ENCODE results near the gene ASB3.

Gene ASB3

DNA sequence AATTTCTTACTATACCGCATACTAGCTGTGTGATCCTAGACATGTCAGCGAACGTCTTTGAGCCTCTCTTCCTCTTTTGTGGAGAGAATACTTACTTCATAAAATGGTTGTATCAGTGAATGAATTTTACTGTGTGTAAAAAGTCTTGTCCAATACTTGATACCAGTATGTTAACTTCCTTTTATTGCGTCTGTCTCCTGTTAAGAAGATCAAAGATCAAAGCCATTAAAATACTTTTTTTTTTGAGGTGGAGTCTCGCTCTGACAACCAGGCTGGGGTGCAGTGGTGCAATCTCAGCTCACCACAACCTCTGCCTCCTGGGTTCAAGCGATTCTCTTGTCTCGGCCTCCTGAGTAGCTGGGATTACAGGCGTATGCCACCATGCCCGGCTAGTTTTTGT is 33.3 kb upstream of the ASB3 start:
- Histone ChIP-seq H3K27ac (ENCODE audit: low read length) (no peak overlapping the region), H3K9ac (ENCODE audit: low read length) (no peak overlapping the region), H3K36me3 (ENCODE audit: control insufficient read depth, low read depth, low read length) (peaks cover 14% of the 10 kb centered on the region), H3K27me3 (ENCODE audit: control insufficient read depth, insufficient read depth, low read length) (no peaks in the 10 kb centered on the region), H3K4me3 (ENCODE audit: low read length) (no peak overlapping the region), H3K4me1 (ENCODE audit: control insufficient read depth, low read depth, low read length) (no peaks in the 10 kb centered on the region), H3K9me3 (ENCODE audit: control insufficient read depth, low read depth, low read length) (no peaks in the 10 kb centered on the region)

DNA sequence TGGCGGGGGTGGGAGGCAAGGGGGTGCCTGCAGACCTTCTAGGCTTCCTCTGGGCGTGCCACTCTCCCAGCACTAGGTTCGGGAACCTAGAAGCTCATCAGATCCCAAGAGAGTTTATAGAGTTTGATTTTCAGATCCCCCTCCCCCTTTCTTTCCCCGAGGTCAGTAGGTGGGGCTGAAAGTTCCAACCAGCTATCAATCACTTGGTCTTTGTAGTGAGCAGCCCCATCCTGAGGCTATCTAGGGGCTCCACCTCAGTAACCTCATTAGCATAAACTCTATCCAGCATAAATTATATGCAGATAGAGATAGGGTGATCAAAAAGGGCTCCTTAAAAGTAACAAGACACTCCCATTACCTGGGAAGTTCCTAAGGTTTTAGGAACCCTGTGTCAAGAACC is 32.9 kb upstream of the ASB3 start:
- H3K4me3 ChIP-seq (ENCODE audit: low read length): no peak overlapping the region
- no peak overlapping the region for H3K27ac ChIP-seq (ENCODE audit: low read length)
- no peak overlapping the region for H3K9ac ChIP-seq (ENCODE audit: low read length)
- H3K4me1 ChIP-seq (ENCODE audit: control insufficient read depth, low read depth, low read length): no peaks in the 10 kb centered on the region
- H3K36me3 ChIP-seq (ENCODE audit: control insufficient read depth, low read depth, low read length): peaks cover 15% of the 10 kb centered on the region
- no peaks in the 10 kb centered on the region for H3K9me3 ChIP-seq (ENCODE audit: control insufficient read depth, low read depth, low read length)
- no peaks in the 10 kb centered on the region for H3K27me3 ChIP-seq (ENCODE audit: control insufficient read depth, insufficient read depth, low read length)

DNA sequence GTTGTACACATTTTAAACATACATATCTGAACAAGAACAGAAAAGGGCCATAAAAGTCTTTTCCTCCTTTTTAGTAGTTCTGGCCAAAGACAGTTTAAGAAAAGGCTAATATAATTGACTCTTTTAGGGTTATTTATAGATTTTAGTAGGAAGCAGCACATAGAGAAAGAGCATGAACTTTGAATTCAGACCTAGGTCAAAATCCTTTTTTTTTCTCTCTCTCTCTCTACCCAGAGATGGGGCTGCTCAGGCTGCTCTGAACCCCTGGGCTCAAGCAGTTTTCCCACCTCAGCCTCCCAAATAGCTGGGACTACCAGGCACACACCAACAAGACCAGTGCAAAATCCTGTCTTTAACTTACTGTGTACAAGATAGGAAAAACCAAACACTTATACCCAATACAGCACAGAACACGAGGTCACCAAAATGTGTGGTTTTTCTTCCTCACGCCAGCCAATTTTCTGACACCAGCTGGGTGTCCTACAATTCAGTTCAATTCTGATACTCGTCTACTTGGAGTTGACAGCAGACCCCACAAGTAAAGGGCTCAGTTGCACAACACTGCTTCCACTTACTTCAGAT is 32.2 kb upstream of the ASB3 start:
- peaks cover 15% of the 10 kb centered on the region for H3K36me3 ChIP-seq (ENCODE audit: control insufficient read depth, low read depth, low read length)
- H3K4me1 ChIP-seq (ENCODE audit: control insufficient read depth, low read depth, low read length): no peaks in the 10 kb centered on the region
- H3K27ac ChIP-seq (ENCODE audit: low read length): no peak overlapping the region
- H3K4me3 ChIP-seq (ENCODE audit: low read length): no peak overlapping the region
- no peaks in the 10 kb centered on the region for H3K27me3 ChIP-seq (ENCODE audit: control insufficient read depth, insufficient read depth, low read length)
- H3K9me3 ChIP-seq (ENCODE audit: control insufficient read depth, low read depth, low read length): no peaks in the 10 kb centered on the region
- H3K9ac ChIP-seq (ENCODE audit: low read length): no peak overlapping the region

GRCh38 chr2:53813151-53813550 is 26.4 kb upstream of the ASB3 start:
- Histone ChIP-seq H3K9ac (ENCODE audit: low read length) (no peak overlapping the region), H3K9me3 (ENCODE audit: control insufficient read depth, low read depth, low read length) (no peaks in the 10 kb centered on the region), H3K36me3 (ENCODE audit: control insufficient read depth, low read depth, low read length) (peaks cover 42% of the 10 kb centered on the region), H3K27me3 (ENCODE audit: control insufficient read depth, insufficient read depth, low read length) (no peaks in the 10 kb centered on the region), H3K4me1 (ENCODE audit: control insufficient read depth, low read depth, low read length) (no peaks in the 10 kb centered on the region), H3K27ac (ENCODE audit: low read length) (no peak overlapping the region), H3K4me3 (ENCODE audit: low read length) (no peak overlapping the region)

- Histone ChIP-seq H3K4me3 (ENCODE audit: low read length) (no peak overlapping the region), H3K9ac (ENCODE audit: low read length) (no peak overlapping the region), H3K27ac (ENCODE audit: low read length) (no peak overlapping the region), H3K27me3 (ENCODE audit: control insufficient read depth, insufficient read depth, low read length) (no peaks in the 10 kb centered on the region), H3K9me3 (ENCODE audit: control insufficient read depth, low read depth, low read length) (no peaks in the 10 kb centered on the region), H3K36me3 (ENCODE audit: control insufficient read depth, low read depth, low read length) (peaks cover 44% of the 10 kb centered on the region), H3K4me1 (ENCODE audit: control insufficient read depth, low read depth, low read length) (no peaks in the 10 kb centered on the region)
Measured at GRCh38 chr2:53811601-53812000, 24.8 kb upstream of the ASB3 start.

- no peak overlapping the region for H3K9ac ChIP-seq (ENCODE audit: low read length)
- H3K27ac ChIP-seq (ENCODE audit: low read length): no peak overlapping the region
- no peak overlapping the region for H3K4me3 ChIP-seq (ENCODE audit: low read length)
- H3K4me1 ChIP-seq (ENCODE audit: control insufficient read depth, low read depth, low read length): no peaks in the 10 kb centered on the region
- H3K36me3 ChIP-seq (ENCODE audit: control insufficient read depth, low read depth, low read length): peaks cover 25% of the 10 kb centered on the region
- H3K9me3 ChIP-seq (ENCODE audit: control insufficient read depth, low read depth, low read length): no peaks in the 10 kb centered on the region
- no peaks in the 10 kb centered on the region for H3K27me3 ChIP-seq (ENCODE audit: control insufficient read depth, insufficient read depth, low read length)
Measured at GRCh38 chr2:53802617-53803151, 15.9 kb upstream of the ASB3 start.

GRCh38 chr2:53801547-53801946 is 14.8 kb upstream of the ASB3 start:
- Histone ChIP-seq H3K4me1 (ENCODE audit: control insufficient read depth, low read depth, low read length) (no peaks in the 10 kb centered on the region), H3K4me3 (ENCODE audit: low read length) (no peak overlapping the region), H3K27ac (ENCODE audit: low read length) (no peak overlapping the region), H3K9ac (ENCODE audit: low read length) (no peak overlapping the region), H3K36me3 (ENCODE audit: control insufficient read depth, low read depth, low read length) (peaks cover 25% of the 10 kb centered on the region), H3K9me3 (ENCODE audit: control insufficient read depth, low read depth, low read length) (no peaks in the 10 kb centered on the region), H3K27me3 (ENCODE audit: control insufficient read depth, insufficient read depth, low read length) (no peaks in the 10 kb centered on the region)

- Histone ChIP-seq H3K9me3 (ENCODE audit: control insufficient read depth, low read depth, low read length) (no peaks in the 10 kb centered on the region), H3K27ac (ENCODE audit: low read length) (no peak overlapping the region), H3K9ac (ENCODE audit: low read length) (no peak overlapping the region), H3K36me3 (ENCODE audit: control insufficient read depth, low read depth, low read length) (peaks cover 9% of the 10 kb centered on the region), H3K4me1 (ENCODE audit: control insufficient read depth, low read depth, low read length) (no peaks in the 10 kb centered on the region), H3K4me3 (ENCODE audit: low read length) (no peak overlapping the region), H3K27me3 (ENCODE audit: control insufficient read depth, insufficient read depth, low read length) (no peaks in the 10 kb centered on the region)
Measured at GRCh38 chr2:53793821-53794220, 7.1 kb upstream of the ASB3 start.

DNA sequence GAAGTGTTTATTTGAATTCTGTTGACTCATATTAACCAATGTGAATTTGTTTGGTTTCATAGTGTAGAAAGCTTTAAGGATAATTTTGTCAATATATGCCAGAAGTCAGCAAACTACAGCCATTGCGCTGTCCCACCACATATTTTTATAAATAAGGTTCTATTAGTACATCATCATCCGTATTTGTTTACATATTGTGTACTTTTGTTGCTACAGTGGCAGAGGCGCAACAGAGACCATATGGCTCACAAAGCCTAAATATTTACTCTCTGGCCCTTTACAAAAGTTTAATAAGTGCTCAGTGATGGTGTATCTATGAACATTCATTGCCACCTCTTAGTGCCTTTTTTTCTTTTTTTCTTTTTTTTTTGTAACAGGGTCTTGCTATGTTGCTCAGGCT is 6.5 kb upstream of the ASB3 start:
- Histone ChIP-seq H3K36me3 (ENCODE audit: control insufficient read depth, low read depth, low read length) (peaks cover 6% of the 10 kb centered on the region), H3K9me3 (ENCODE audit: control insufficient read depth, low read depth, low read length) (no peaks in the 10 kb centered on the region), H3K4me3 (ENCODE audit: low read length) (no peak overlapping the region), H3K27ac (ENCODE audit: low read length) (no peak overlapping the region), H3K9ac (ENCODE audit: low read length) (no peak overlapping the region), H3K27me3 (ENCODE audit: control insufficient read depth, insufficient read depth, low read length) (no peaks in the 10 kb centered on the region), H3K4me1 (ENCODE audit: control insufficient read depth, low read depth, low read length) (no peaks in the 10 kb centered on the region)

DNA sequence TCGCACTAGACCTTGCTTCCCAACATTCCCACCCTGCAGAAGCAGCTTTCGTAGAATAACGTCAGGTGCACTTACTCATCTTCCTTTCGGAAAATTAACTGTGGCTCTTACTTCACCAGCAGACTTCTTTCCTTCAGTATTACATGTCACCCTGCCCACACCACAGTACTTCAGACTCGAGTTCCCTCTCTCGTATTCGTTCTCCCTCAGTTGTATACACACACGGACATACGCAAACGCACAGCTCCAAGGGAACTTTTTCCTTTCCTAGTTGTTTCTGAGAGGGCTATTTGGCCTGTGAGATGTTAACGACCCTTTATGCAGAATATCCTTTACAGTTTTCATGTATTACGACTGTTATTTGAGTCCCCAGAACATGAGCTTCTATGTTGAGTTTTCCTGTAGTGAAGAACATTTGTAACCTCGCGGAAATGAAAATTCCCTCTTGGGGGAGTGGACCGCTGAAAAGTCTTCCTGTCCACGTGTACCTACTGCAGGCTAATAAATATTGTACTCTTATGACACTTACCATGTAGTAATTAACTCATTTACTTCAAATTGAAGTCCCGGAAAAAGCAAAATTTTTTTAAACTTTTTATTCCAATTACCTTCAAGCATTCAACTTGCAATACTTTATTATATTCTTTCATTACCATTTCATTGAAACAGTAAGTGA is 999 bp upstream of the ASB3 start:
- Histone ChIP-seq H3K4me3 (ENCODE audit: low read length) (peak overlapping the region; percentile 90), H3K9me3 (ENCODE audit: control insufficient read depth, low read depth, low read length) (no peaks in the 10 kb centered on the region), H3K36me3 (ENCODE audit: control insufficient read depth, low read depth, low read length) (no peaks in the 10 kb centered on the region), H3K27ac (ENCODE audit: low read length) (no peak overlapping the region), H3K4me1 (ENCODE audit: control insufficient read depth, low read depth, low read length) (peaks cover 15% of the 10 kb centered on the region), H3K9ac (ENCODE audit: low read length) (peak overlapping the region; percentile 90), H3K27me3 (ENCODE audit: control insufficient read depth, insufficient read depth, low read length) (no peaks in the 10 kb centered on the region)

DNA sequence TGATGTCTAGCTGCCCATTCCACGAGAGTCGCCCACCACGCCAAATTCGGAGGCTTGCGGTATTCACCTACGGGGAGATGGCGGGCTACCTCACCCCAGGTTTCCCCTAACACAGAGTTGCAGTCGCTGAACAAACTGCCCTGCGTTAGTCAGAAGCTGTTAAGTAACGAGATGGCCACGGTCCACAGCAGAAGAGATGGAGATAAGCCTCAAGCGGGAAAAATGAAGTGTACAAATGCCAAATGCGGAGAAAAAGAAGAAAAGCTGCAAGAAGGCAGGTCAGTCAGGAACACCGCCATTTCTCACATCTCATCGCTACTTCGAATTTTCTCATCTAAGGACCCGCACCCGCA is 425 bp downstream of the ASB3 start:
- Histone ChIP-seq H3K27me3 (ENCODE audit: control insufficient read depth, insufficient read depth, low read length) (no peaks in the 10 kb centered on the region), H3K4me1 (ENCODE audit: control insufficient read depth, low read depth, low read length) (peaks cover 15% of the 10 kb centered on the region), H3K36me3 (ENCODE audit: control insufficient read depth, low read depth, low read length) (no peaks in the 10 kb centered on the region), H3K9me3 (ENCODE audit: control insufficient read depth, low read depth, low read length) (no peaks in the 10 kb centered on the region), H3K9ac (ENCODE audit: low read length) (peak overlapping the region; percentile 90), H3K4me3 (ENCODE audit: low read length) (peak overlapping the region; percentile 90), H3K27ac (ENCODE audit: low read length) (peak overlapping the region; percentile 88)

DNA sequence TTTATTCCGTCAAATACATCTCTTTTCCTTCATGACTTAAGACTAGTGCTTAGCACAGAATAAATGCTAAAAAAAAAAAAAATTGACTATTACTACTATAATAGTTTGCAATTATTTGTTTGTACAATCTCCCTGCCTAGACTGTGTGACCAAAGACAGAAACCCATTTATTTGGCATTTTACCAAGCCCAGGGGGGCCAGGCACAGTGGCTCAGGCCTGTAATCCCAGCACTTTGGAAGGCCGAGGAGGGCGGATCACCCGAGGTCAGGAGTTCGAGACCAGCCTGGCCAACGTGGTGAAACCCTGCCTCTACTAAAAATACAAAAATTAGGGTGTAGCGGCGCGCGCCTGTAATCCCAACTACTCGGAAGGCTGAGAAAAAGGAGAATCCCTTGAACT is 1.4 kb downstream of the ASB3 start:
- Histone ChIP-seq H3K9me3 (ENCODE audit: control insufficient read depth, low read depth, low read length) (no peaks in the 10 kb centered on the region), H3K36me3 (ENCODE audit: control insufficient read depth, low read depth, low read length) (no peaks in the 10 kb centered on the region), H3K27ac (ENCODE audit: low read length) (no peak overlapping the region), H3K9ac (ENCODE audit: low read length) (peak overlapping the region; percentile 90), H3K4me3 (ENCODE audit: low read length) (peak overlapping the region; percentile 90), H3K27me3 (ENCODE audit: control insufficient read depth, insufficient read depth, low read length) (no peaks in the 10 kb centered on the region), H3K4me1 (ENCODE audit: control insufficient read depth, low read depth, low read length) (peaks cover 15% of the 10 kb centered on the region)

Data from iPS-18a (cell line).